HepG2 (cell line): ENCODE data around the gene PKLR. TPM values are rescaled to one million over a fixed set of nuclear protein-coding genes. Genes with fewer than 3 reads are reported as not detected.

Source experiments
- MTA3 ChIP-seq: sonication (generic); formaldehyde crosslinking; IDR thresholded peaks from 2 replicates; pipeline ENCODE4 v1.4.0; 2020; ENCODE audit warnings: missing genetic modification reagents
- MYNN ChIP-seq: sonication (generic); formaldehyde crosslinking; IDR thresholded peaks from 2 replicates; pipeline ENCODE4 v1.4.0; 2020; ENCODE audit warnings: mild to moderate bottlenecking, low read depth, missing genetic modification reagents
- NR2F6 ChIP-seq, 2 experiments: IDR thresholded peaks; 2 replicates each; pipeline ENCODE4 v1.6.1; 2016; ENCODE audit warnings: antibody characterized with exemption in 1 of 2, mild to moderate bottlenecking in 1 of 2
- PLRG1 ChIP-seq: fragments of 450-650 bp; conservative IDR thresholded peaks from 2 replicates; pipeline ENCODE4 v1.6.1; 2016
- SYNCRIP ChIP-seq: fragments of 200-400 bp; formaldehyde crosslinking; IDR thresholded peaks from 2 replicates; pipeline ENCODE4 v1.6.1; 2018; ENCODE audit warnings: mild to moderate bottlenecking, low read depth, low read length; ENCODE audit not compliant: insufficient read depth
- TCF7L2 ChIP-seq: IDR thresholded peaks from 2 replicates; pipeline ENCODE4 v1.6.1; 2011; ENCODE audit warnings: mild to moderate bottlenecking, low read depth, low read length, moderate library complexity
- ZNF720 ChIP-seq: sonication (generic); formaldehyde crosslinking; IDR thresholded peaks from 2 replicates; pipeline ENCODE4 v1.4.0; 2020; ENCODE audit warnings: missing genetic modification reagents
- ZSCAN20 ChIP-seq: sonication (generic); formaldehyde crosslinking; IDR thresholded peaks from 2 replicates; pipeline ENCODE4 v1.4.0; 2020; ENCODE audit warnings: missing genetic modification reagents, mild to moderate bottlenecking, borderline replicate concordance
- ZSCAN25 ChIP-seq: sonication (generic); formaldehyde crosslinking; IDR thresholded peaks from 2 replicates; pipeline ENCODE4 v1.8.0; 2022; ENCODE audit warnings: mild to moderate bottlenecking, missing genetic modification reagents
- polyA plus RNA-seq, 8 experiments: library from polyadenylated mRNA; depleted of rRNA in 3 of 8; stranded (reverse) in 7 of 8; unstranded in 1 of 8; fragments of >200 nt; fragmentation: Illumina TruSeq in 4 of 8; extraction: Trizol in 4 of 8; gene quantifications; 2 replicates each; pipeline versions ENCODE4 v1.2.1 to v1.2.3, GENCODE V29; 2011 to 2016; ENCODE audit warnings: low read depth in 4 of 8, missing spikeins in 1 of 8, mixed read lengths in 1 of 8; ENCODE audit not compliant: insufficient read depth in 1 of 8
- total RNA-seq, 5 experiments: library from RNA; depleted of rRNA; stranded (reverse); fragments of >200 nt; fragmentation: Illumina TruSeq; extraction: Trizol; gene quantifications; 2 replicates each; pipeline ENCODE4 v1.2.3, GENCODE V29; 2016; ENCODE audit warnings: low read depth in 1 of 5
- TF ChIP-seq, protein P1 (sequence below): sonication (generic); formaldehyde crosslinking; conservative IDR thresholded peaks from 2 replicates; pipeline ENCODE4 v1.4.0; 2020; ENCODE audit warnings: missing genetic modification reagents
- TF ChIP-seq, protein P2 (sequence below): sonication (generic); formaldehyde crosslinking; IDR thresholded peaks from 2 replicates; pipeline ENCODE4 v1.4.0; 2020; ENCODE audit warnings: missing genetic modification reagents

PKLR gene
- total and polyA plus RNA-seq, 2 of the 13 experiments (the other 11 are each of a cell fraction or from before 2014, with no cell fraction given) = 10.3 to 29.3 TPM

DNA sequence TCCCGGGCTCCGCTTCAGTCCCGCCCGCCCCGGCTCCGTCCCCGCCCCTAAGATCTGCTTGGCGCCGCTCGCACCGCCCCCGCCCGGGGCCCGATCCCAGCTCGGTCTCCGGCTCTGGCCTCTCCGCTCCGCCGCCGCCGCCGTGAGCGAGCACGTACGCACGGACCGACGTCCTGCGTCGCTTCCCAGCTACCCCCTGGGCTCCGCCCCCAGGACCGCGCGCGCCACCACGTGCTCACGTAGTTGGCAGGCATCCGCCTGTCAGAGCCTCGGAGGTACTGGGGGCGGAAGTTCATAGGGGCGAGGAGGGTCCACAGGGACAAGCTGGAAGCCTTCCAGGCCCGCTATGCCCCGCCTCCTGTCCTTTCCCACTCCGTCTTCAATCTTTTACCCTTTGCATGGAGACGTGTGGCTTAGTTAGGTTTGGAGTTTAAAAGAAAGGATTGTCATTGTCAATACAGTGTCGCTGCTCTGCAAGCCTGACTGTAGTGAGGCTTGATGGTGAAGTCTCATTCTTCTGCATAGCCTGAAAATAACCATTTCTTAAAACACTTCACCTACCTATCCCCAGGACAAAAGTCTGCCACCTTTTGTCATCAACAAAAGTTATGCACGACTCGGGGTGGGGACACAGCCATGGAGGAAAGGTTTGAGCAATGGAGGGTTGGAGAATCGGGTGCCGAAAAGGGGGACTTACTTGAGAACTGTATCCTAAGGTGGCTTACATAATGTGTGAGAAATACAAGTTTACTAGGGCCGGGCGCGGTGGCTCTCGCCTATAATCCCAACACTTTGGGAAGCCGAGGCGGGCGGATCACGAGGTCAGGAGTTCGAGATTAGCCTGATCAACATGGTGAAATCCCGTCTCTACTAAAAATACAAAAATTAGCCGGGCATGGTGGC is 27.6 kb downstream of the PKLR start, which contains the start of gene CLK2 (continued):
- TF ChIP-seq NR2F6 (IDR thresholded peaks at IDR 0.05) = no peak
- peak; percentile 17; the same call in 1 of the 2 replicates for TF ChIP-seq NR2F6 (CRISPR knock-in tag; IDR thresholded peaks at IDR 0.05)
- no peak for TF ChIP-seq ZNF720
- no peak for TF ChIP-seq MYNN (CRISPR knock-in tag)
- TF ChIP-seq ZSCAN20 (CRISPR knock-in tag) = no peak
- no peak for TF ChIP-seq TCF7L2
- TF ChIP-seq MTA3 (CRISPR knock-in tag) = no peak
- peak; percentile 27; the same call in 1 of the 2 replicates for TF ChIP-seq ZSCAN25 (CRISPR knock-in tag)
- TF ChIP-seq PLRG1 = no peak
- TF ChIP-seq, protein P1, sequence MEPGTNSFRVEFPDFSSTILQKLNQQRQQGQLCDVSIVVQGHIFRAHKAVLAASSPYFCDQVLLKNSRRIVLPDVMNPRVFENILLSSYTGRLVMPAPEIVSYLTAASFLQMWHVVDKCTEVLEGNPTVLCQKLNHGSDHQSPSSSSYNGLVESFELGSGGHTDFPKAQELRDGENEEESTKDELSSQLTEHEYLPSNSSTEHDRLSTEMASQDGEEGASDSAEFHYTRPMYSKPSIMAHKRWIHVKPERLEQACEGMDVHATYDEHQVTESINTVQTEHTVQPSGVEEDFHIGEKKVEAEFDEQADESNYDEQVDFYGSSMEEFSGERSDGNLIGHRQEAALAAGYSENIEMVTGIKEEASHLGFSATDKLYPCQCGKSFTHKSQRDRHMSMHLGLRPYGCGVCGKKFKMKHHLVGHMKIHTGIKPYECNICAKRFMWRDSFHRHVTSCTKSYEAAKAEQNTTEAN = 0 out of 2 replicates have a peak, but pooled peaks have one; percentile 34
- no peak for TF ChIP-seq SYNCRIP
- TF ChIP-seq, protein P2, sequence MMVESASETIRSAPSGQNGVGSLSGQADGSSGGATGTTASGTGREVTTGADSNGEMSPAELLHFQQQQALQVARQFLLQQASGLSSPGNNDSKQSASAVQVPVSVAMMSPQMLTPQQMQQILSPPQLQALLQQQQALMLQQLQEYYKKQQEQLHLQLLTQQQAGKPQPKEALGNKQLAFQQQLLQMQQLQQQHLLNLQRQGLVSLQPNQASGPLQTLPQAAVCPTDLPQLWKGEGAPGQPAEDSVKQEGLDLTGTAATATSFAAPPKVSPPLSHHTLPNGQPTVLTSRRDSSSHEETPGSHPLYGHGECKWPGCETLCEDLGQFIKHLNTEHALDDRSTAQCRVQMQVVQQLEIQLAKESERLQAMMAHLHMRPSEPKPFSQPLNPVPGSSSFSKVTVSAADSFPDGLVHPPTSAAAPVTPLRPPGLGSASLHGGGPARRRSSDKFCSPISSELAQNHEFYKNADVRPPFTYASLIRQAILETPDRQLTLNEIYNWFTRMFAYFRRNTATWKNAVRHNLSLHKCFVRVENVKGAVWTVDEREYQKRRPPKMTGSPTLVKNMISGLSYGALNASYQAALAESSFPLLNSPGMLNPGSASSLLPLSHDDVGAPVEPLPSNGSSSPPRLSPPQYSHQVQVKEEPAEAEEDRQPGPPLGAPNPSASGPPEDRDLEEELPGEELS = 0 out of 2 replicates have a peak, but pooled peaks have one; percentile 46
- TF ChIP-seq, all 625 proteins: peak for 211
